Glomerular visceral epithelial cell (primary cell): ENCODE data around the gene PCDHA2.
"Not testable (repeated sequence)": the region's sequence is repeated elsewhere in the genome, so short reads cannot be mapped to it uniquely, and the experiment has no call there.

ENCODE experiments used
- DNase-seq: peaks from one replicate; pipeline ENCODE4 v3.0.0-alpha.2; 2016; ENCODE audit errors: extremely low spot score

Gene PCDHA2

DNA sequence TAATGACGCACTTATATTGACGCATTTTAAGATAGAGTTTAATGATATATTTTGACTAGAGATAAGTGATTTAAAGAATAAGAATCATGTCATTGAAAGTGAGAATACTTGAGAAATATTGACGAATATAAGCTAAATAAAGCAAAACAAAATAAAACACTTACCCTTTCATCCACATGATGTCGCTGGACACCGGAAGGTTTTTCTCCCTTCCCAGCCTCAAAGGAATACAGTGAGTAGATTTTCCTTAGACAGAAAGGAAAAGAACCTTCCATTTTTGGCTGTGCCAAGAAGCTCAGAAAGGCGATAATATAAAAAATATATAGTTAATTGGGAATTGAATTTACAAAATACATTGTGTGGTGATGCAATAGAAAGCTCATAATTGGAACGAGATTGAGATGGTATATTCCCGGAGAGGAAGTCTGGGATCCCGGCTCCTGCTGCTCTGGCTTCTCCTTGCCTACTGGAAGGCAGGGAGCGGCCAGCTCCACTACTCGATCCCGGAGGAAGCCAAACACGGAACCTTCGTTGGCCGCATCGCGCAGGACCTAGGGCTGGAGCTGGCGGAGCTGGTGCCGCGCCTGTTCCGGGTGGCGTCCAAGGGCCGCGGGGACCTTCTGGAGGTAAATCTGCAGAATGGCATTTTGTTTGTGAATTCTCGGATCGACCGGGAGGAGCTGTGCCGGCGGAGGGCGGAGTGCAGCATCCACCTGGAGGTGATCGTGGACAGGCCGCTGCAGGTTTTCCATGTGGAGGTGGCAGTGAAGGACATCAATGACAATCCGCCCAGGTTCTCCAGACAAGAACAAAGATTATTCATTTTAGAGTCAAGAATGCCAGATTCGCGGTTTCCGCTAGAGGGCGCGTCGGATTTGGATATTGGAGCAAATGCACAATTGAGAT, 27.0 kb downstream of the PCDHA2 start, which contains the start of gene PCDHA5:
Gene PCDHA5 (plus strand): TSS at position 239 of the 906 bp plus-strand sequence.
- no peak for DNase-seq

DNA sequence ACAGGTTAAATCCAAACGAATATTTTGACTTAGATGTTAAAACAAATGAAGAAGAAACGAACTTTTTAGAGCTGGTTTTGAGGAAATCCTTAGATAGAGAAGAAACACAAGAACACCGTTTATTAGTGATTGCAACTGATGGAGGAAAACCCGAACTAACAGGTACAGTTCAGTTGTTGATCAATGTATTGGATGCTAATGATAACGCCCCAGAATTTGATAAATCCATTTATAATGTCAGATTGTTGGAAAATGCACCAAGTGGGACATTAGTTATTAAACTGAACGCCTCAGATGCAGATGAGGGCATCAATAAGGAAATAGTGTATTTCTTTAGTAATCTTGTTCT, 27.6 kb downstream of the PCDHA2 start:
- DNase-seq: no peak

DNA sequence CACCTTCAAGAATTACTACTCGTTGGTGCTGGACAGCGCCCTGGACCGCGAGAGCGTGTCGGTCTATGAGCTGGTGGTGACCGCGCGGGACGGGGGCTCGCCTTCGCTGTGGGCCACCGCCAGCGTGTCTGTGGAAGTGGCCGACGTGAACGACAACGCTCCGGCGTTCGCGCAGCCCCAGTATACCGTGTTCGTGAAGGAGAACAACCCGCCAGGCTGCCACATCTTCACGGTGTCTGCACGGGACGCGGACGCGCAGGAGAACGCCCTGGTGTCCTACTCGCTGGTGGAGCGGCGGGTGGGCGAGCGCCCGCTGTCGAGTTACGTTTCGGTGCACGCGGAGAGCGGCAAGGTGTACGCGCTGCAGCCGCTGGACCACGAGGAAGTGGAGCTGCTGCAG, 28.3 kb downstream of the PCDHA2 start:
- DNase-seq: not testable (repeated sequence)

DNA sequence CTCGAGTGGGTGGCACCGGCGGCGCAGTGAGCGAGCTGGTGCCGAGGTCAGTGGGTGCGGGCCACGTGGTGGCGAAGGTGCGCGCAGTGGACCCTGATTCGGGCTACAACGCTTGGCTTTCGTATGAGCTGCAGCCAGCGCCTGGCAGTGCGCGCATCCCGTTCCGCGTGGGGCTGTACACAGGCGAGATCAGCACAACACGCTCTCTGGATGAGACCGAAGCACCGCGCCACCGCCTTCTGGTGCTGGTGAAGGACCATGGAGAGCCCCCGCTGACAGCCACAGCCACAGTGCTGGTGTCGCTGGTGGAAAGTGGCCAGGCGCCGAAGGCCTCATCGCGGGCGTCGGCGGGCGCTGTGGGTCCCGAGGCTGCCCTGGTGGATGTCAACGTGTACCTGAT, 28.8 kb downstream of the PCDHA2 start:
- DNase-seq: no peak

DNA sequence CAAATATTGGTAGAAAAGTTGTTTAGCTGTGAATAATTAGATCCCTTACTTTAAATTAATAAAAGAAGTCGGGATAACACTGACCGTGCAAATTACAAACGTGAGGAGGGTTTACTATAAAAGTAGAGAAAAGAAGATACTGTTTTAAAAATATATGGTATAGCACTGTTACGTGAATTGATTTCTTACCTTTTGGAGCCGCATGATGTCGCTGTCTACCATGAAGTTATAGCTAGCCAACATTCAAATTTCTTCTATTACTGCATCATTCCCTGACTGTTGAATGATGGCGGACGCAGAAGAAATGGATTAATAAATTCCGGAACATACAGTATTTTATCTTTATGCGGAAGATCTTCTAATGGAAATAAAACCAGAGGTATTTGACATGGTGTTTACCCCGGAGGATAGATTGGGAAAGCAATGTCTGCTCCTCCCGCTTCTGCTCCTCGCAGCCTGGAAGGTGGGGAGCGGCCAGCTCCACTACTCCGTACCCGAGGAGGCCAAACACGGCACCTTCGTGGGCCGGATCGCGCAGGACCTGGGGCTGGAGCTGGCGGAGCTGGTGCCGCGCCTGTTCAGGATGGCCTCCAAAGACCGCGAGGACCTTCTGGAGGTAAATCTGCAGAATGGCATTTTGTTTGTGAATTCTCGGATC, 33.2 kb downstream of the PCDHA2 start, which contains the start of gene PCDHA6:
Gene PCDHA6 (plus strand): TSS at position 257 of the 658 bp plus-strand sequence. CDS start 132 bp downstream, at position 389.
- no peak for DNase-seq

DNA sequence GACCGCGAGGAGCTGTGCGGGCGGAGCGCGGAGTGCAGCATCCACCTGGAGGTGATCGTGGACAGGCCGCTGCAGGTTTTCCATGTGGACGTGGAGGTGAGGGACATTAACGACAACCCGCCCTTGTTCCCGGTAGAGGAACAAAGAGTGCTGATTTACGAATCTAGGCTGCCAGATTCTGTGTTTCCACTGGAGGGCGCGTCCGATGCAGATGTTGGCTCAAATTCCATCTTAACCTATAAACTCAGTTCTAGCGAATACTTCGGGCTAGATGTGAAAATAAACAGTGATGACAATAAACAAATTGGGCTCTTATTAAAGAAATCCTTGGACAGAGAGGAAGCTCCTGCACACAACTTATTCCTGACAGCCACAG, 33.7 kb downstream of the PCDHA2 start:
- DNase-seq: no peak

DNA sequence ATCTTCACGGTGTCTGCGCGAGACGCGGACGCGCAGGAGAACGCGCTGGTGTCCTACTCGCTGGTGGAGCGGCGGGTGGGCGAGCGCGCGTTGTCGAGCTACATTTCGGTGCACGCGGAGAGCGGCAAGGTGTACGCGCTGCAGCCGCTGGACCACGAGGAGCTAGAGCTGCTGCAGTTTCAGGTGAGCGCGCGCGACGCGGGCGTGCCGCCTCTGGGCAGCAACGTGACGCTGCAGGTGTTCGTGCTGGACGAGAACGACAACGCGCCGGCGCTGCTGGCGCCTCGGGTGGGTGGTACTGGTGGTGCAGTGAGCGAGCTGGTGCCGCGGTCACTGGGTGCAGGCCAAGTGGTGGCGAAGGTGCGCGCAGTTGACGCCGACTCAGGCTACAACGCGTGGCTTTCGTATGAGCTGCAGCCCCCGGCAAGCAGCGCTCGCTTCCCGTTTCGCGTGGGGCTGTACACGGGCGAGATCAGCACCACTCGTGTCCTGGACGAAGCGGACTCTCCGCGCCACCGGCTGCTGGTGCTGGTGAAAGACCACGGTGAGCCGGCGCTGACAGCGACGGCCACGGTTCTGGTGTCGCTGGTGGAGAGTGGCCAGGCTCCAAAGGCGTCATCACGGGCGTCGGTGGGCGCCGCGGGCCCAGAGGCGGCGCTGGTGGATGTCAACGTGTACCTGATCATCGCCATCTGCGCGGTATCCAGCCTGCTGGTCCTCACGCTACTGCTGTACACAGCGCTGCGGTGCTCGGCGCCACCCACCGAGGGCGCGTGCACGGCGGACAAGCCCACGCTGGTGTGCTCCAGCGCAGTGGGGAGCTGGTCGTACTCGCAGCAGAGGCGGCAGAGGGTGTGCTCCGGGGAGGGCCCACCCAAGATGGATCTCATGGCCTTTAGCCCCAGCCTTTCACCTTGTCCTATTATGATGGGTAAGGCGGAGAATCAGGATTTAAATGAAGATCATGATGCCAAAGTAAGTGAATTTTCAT, 35.2 kb downstream of the PCDHA2 start:
- not testable (repeated sequence) for DNase-seq

DNA sequence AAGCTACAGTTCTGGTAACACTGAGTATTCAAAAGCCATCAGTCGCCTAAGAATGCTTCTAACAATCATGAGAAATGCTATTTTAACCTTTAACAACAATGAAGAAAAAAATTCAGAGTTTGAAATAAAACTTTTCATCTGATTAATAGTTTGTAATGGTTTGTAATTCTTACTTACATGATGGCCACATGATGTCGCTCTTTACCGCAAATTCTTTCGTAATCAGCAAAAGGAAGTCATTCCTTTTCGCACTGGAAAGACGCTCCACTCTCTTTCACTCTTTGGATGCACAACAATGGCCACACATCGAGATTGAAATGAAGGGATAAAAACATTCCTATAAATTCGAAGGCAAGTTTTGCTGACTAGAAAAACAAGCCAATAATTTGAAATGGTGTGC, 39.3 kb downstream of the PCDHA2 start, which contains the start of gene PCDHA7:
Gene PCDHA7 (plus strand): TSS at position 277 of the 400 bp plus-strand sequence. CDS start 115 bp downstream, at position 392.
- peak; percentile 29 for DNase-seq

DNA sequence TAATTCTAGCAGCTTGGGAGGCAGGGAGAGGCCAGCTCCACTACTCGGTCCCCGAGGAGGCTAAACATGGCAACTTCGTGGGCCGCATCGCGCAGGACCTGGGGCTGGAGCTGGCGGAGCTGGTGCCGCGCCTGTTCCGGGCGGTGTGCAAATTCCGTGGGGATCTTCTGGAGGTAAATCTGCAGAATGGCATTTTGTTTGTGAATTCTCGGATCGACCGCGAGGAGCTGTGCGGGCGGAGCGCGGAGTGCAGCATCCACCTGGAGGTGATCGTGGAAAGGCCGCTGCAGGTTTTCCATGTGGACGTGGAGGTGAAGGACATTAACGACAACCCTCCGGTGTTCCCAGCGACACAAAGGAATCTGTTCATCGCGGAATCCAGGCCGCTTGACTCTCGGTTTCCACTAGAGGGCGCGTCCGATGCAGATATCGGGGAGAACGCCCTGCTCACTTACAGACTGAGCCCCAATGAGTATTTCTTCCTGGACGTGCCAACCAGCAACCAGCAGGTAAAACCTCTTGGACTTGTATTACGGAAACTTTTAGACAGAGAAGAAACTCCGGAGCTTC, 39.9 kb downstream of the PCDHA2 start:
- not testable (repeated sequence) for DNase-seq

DNA sequence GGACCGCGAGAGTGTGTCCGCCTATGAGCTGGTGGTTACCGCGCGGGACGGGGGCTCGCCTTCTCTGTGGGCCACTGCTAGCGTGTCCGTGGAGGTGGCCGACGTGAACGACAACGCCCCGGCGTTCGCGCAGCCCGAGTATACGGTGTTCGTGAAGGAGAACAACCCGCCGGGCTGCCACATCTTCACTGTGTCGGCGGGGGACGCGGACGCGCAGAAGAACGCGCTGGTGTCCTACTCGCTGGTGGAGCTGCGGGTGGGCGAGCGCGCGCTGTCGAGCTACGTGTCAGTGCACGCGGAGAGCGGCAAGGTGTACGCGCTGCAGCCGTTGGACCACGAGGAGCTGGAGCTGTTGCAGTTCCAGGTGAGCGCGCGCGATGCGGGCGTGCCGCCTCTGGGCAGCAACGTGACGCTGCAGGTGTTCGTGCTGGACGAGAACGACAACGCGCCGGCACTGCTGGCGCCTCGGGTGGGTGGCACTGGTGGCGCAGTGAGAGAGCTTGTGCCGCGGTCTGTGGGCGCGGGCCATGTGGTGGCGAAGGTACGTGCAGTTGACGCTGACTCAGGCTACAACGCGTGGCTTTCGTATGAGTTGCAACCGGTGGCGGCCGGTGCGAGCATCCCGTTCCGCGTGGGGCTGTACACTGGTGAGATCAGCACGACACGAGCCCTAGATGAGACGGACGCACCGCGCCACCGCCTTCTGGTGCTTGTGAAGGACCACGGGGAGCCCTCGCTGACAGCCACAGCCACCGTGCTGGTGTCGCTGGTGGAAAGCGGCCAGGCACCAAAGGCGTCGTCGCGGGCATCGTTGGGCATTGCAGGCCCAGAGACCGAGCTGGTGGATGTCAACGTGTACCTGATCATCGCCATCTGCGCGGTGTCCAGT, 41.2 kb downstream of the PCDHA2 start:
- no peak for DNase-seq

DNA sequence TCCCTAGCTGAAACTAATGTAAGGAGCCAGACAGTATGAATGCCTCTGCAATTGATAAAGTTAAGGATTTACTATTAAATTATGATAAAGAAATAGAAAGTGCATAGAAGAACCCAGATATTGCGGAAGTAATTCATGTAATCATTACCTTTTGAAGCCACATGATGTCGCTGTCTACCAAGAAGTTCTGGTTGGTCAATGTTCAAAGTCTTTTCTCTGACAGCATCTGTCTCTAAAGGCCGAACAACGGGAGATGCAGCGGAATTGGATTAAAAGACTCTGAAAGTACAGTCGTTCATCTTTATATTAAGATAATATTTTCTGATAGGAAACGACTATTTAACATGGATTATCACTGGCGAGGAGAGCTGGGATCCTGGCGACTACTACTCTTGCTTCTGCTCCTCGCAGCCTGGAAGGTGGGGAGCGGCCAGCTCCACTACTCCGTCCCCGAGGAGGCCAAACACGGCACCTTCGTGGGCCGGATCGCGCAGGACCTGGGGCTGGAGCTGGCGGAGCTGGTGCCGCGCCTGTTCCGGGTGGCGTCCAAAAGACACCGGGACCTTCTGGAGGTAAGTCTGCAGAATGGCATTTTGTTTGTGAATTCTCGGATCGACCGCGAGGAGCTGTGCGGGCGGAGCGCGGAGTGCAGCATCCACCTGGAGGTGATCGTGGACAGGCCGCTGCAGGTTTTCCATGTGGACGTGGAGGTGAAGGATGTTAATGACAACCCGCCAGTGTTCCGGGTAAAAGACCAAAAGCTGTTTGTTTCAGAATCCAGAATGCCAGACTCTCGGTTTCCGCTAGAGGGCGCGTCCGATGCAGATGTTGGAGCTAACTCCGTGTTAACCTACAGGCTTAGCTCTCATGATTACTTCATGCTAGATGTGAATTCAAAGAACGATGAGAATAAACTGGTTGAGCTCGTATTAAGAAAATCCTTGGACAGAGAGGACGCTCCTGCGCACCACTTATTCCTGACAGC, 46.6 kb downstream of the PCDHA2 start, which contains the start of gene PCDHA8:
Gene PCDHA8 (plus strand): TSS at position 210 of the 985 bp plus-strand sequence. CDS start 135 bp downstream, at position 345.
- no peak for DNase-seq

DNA sequence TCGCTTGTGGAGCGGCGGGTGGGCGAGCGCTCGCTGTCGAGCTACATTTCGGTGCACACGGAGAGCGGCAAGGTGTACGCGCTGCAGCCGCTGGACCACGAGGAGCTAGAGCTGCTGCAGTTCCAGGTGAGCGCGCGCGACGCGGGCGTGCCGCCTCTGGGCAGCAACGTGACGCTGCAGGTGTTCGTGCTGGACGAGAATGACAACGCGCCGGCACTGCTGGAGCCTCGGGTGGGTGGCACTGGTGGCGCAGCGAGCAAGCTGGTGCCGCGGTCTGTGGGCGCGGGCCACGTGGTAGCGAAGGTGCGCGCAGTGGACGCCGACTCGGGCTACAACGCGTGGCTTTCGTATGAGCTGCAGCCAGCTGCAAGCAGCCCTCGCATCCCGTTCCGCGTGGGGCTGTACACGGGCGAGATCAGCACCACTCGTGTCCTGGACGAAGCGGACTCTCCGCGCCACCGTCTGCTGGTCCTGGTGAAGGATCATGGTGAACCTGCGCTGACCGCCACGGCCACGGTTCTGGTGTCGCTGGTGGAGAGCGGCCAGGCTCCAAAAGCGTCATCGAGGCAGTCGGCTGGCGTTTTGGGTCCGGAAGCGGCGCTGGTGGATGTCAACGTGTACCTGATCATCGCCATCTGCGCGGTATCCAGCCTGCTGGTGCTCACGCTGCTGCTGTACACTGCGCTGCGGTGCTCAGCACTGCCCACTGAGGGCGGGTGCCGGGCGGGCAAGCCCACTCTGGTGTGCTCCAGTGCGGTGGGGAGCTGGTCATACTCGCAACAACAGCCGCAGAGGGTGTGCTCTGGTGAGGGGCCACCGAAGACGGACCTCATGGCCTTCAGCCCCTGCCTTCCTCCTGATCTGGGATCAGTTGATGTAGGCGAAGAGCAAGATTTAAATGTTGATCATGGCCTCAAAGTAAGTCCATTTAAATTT, 48.4 kb downstream of the PCDHA2 start:
- no peak for DNase-seq
